Subcutaneous adipose tissue (tissue), 4 donors: Measurements from ENCODE around the gene EMILIN1. TPM values are rescaled to one million over a fixed set of nuclear protein-coding genes. Genes with fewer than 3 reads are reported as not detected.

Experiments used
- CTCF ChIP-seq: fragments of 450-650 bp; IDR thresholded peaks from one replicate; pipeline ENCODE4 v1.5.1; 2016; ENCODE audit warnings: low read depth, mild to moderate bottlenecking, control low read depth, antibody characterized with exemption, moderate library complexity
- total RNA-seq, 4 donors: library from RNA; depleted of rRNA; stranded (reverse); fragments of >200 nt; gene quantifications; one replicate each; pipeline ENCODE4 v1.1.0, GENCODE V29; 2016

EMILIN1 gene
- total RNA-seq, 4 donors from 2014 or later = 21.0 to 51.6 (median 33.5) TPM

GRCh38 chr2:27057184-27057583, 21.2 kb upstream of the EMILIN1 start:
- TF ChIP-seq CTCF = no peak

GRCh38 chr2:27058210-27058609, 20.2 kb upstream of the EMILIN1 start:
- no peak for TF ChIP-seq CTCF

- no peak for TF ChIP-seq CTCF
Measured at GRCh38 chr2:27059141-27059820, 19.1 kb upstream of the EMILIN1 start.

GRCh38 chr2:27060323-27060722, 18.1 kb upstream of the EMILIN1 start:
- TF ChIP-seq CTCF = no peak

GRCh38 chr2:27065128-27065527, 13.3 kb upstream of the EMILIN1 start:
- no peak for TF ChIP-seq CTCF

- no peak for TF ChIP-seq CTCF
Measured at GRCh38 chr2:27067385-27067784, 11.0 kb upstream of the EMILIN1 start.

- TF ChIP-seq CTCF = no peak
Measured at GRCh38 chr2:27069436-27069835, 9.0 kb upstream of the EMILIN1 start.
